Right lobe of liver (tissue), 6 donors: ENCODE measurements around the gene ATXN7L2. TPM values are rescaled to one million over a fixed set of nuclear protein-coding genes. Genes with fewer than 3 reads are reported as not detected.
"Not testable (repeated sequence)": the region's sequence is repeated elsewhere in the genome, so short reads cannot be mapped to it uniquely, and the experiment has no call there.

ENCODE experiments used
- ATAC-seq, 4 donors: fragments of 200-7000 bp; cut with Tn5 transposase; one replicate each; pipeline ENCODE4 v1.9.1; 2020; ENCODE audit warnings: mild to moderate bottlenecking in 4 of 4, moderate library complexity in 4 of 4
- DNase-seq, 3 donors: peaks; one replicate each; pipeline ENCODE4 v3.0.0-alpha.2; 2020
- H3K27ac ChIP-seq, 3 donors: fragments of 200-600 bp; one replicate each; pipeline ENCODE4 v1.8.0; 2022
- H3K27me3 ChIP-seq, 2 donors: fragments of 200-600 bp; one replicate each; pipeline ENCODE4 v1.8.0; 2022
- H3K36me3 ChIP-seq, 4 donors: fragments of 200-600 bp; sonication (generic) in 1 of 4; one replicate each; pipeline versions ENCODE4 v1.5.1 to v1.8.0; 2017 to 2022; ENCODE audit warnings: control low read depth in 1 of 4
- H3K4me1 ChIP-seq, 4 donors: fragments of 200-600 bp; sonication (generic) in 1 of 4; one replicate each; pipeline versions ENCODE4 v1.5.1 to v1.8.0; 2017 to 2022; ENCODE audit warnings: control low read depth in 1 of 4
- H3K4me3 ChIP-seq, 3 donors: fragments of 200-600 bp; one replicate each; pipeline ENCODE4 v1.8.0; 2022
- H3K9me3 ChIP-seq, 4 donors: fragments of 200-600 bp; sonication (generic) in 1 of 4; one replicate each; pipeline versions ENCODE4 v1.5.1 to v1.8.0; 2017 to 2022; ENCODE audit warnings: control low read depth in 1 of 4
- CTCF ChIP-seq, 4 donors: fragments of 200-600 bp in 3 of 4; fragments of 450-650 bp in 1 of 4; IDR thresholded peaks; one replicate each; pipeline versions ENCODE4 v1.5.1 to v1.8.0; 2016 to 2022; ENCODE audit warnings: antibody characterized with exemption in 4 of 4, mild to moderate bottlenecking in 2 of 4
- POLR2A ChIP-seq: fragments of 450-650 bp; IDR thresholded peaks from one replicate; pipeline ENCODE4 v1.6.1; 2017; ENCODE audit warnings: antibody characterized with exemption, mild to moderate bottlenecking
- WGBS: methylation state at CpG from one replicate; pipeline ENCODE4 v1.1.6; 2018; ENCODE audit warnings: low coverage, low lambda C conversion rate; ENCODE audit not compliant: insufficient coverage; ENCODE audit errors: missing lambda C conversion rate; 5-methylcytosine and 5-hydroxymethylcytosine counted together
- intact Hi-C, 2 donors: fragments of 100-400 bp; cut with DNase I; formaldehyde crosslinking; loops; one replicate each; pipeline versions ENCODE4 v1.11.2 to v1.14.1; 2022
- total RNA-seq, 6 experiments: library from RNA; depleted of rRNA in 2 of 6; stranded (reverse); fragments of >200 nt in 2 of 6; fragmentation: NEBNext Ultra II Directional in 3 of 6; extraction: Animal tissue kit (Norgen Biotek cat#: 25700) in 3 of 6; gene quantifications; one replicate each; pipeline versions ENCODE4 v1.1.0 to v1.2.4, GENCODE V29; 2016 to 2023
- donor health status: DM: no; HTN: yes; CAD: no.
- donor health status: DM: no; HTN: no; CAD: no.
- donor health status: DM: no; HTN: no; CAD: no.
- donor health status: DM: no; HTN: yes; CAD: no.
- donor health status: DM: no; HTN: yes; CAD: no.

ATXN7L2 gene
- total RNA-seq, 6 experiments from 2014 or later = 1.5 to 6.1 (median 3.1) TPM

- no peak overlapping the region for H3K27ac ChIP-seq
- peaks cover 0 to 6% (median 0%) of the 10 kb centered on the region in 4 donors for H3K4me1 ChIP-seq
- H3K4me3 ChIP-seq = no peak overlapping the region
- H3K9me3 ChIP-seq = no peaks in the 10 kb centered on the region
- TF ChIP-seq CTCF (IDR thresholded peaks at IDR 0.05) (no peak), POLR2A (no peak)
- intact Hi-C loops = no loop called here
- whole genome bisulfite sequencing = 13% methylated on average over 2 of the region's 2 CpGs
- DNase-seq (no peak), ATAC-seq (no peak)
- no peaks in the 10 kb centered on the region for H3K27me3 ChIP-seq
- H3K36me3 ChIP-seq = no peaks in the 10 kb centered on the region
Measured at GRCh38 chr1:109468903-109469302, 14.8 kb upstream of the ATXN7L2 start.

GRCh38 chr1:109470245-109470644 lies 13.5 kb upstream of the ATXN7L2 start:
- 61% methylated on average over 6 of the region's 6 CpGs for WGBS
- ATAC-seq (no peak), DNase-seq (no peak)
- no peaks in the 10 kb centered on the region for H3K9me3 ChIP-seq
- no peak for TF ChIP-seq POLR2A
- no peak for TF ChIP-seq CTCF (IDR thresholded peaks at IDR 0.05)
- peaks cover 0 to 6% (median 0%) of the 10 kb centered on the region in 4 donors for H3K4me1 ChIP-seq
- no peak overlapping the region for H3K4me3 ChIP-seq
- H3K36me3 ChIP-seq = no peaks in the 10 kb centered on the region
- no peaks in the 10 kb centered on the region for H3K27me3 ChIP-seq
- H3K27ac ChIP-seq = no peak overlapping the region
- intact Hi-C loops = no loop called here

- Histone ChIP-seq H3K4me3 (no peak overlapping the region), H3K36me3 (no peaks in the 10 kb centered on the region), H3K27me3 (no peaks in the 10 kb centered on the region), H3K9me3 (no peaks in the 10 kb centered on the region), H3K4me1 (no peaks in the 10 kb centered on the region), H3K27ac (no peak overlapping the region)
- no peak for TF ChIP-seq CTCF (IDR thresholded peaks at IDR 0.05)
- WGBS = 52% methylated on average over 3 of the region's 3 CpGs
- intact Hi-C loops = no loop called here
- DNase-seq (peak in 1 of 3 donors; percentile 23), ATAC-seq (no peak)
Measured at GRCh38 chr1:109472779-109473178, 10.9 kb upstream of the ATXN7L2 start.

- ATAC-seq, H3K4me1 ChIP-seq, H3K27me3 ChIP-seq, H3K27ac ChIP-seq, H3K36me3 ChIP-seq, intact Hi-C loops, H3K4me3 ChIP-seq, H3K9me3 ChIP-seq: not testable (repeated sequence)
- peak in 1 of 3 donors; percentile 39 for DNase-seq
- WGBS = 77% methylated on average over 9 of the region's 12 CpGs
Measured at GRCh38 chr1:109473284-109474057, 10.2 kb upstream of the ATXN7L2 start.

GRCh38 chr1:109474697-109475096 lies 9.0 kb upstream of the ATXN7L2 start:
- WGBS = 83% methylated on average over 1 of the region's 1 CpG
- ATAC-seq (no peak), DNase-seq (peak in 1 of 3 donors; percentile 25)
- no peak overlapping the region for H3K27ac ChIP-seq
- no peaks in the 10 kb centered on the region for H3K9me3 ChIP-seq
- TF ChIP-seq CTCF (IDR thresholded peaks at IDR 0.05) (no peak), POLR2A (no peak)
- H3K4me1 ChIP-seq = no peaks in the 10 kb centered on the region
- no peak overlapping the region for H3K4me3 ChIP-seq
- H3K27me3 ChIP-seq = no peaks in the 10 kb centered on the region
- no peaks in the 10 kb centered on the region for H3K36me3 ChIP-seq
- intact Hi-C loops = no loop called here
